Right lobe of liver (tissue), 6 donors: ENCODE data around the gene VPS13C. TPM values are rescaled to one million over a fixed set of nuclear protein-coding genes. Genes with fewer than 3 reads are reported as not detected.

ENCODE experiments used
- ATAC-seq, 4 donors: fragments of 200-7000 bp; cut with Tn5 transposase; one replicate each; pipeline ENCODE4 v1.9.1; 2020; ENCODE audit warnings: mild to moderate bottlenecking in 4 of 4, moderate library complexity in 4 of 4
- DNase-seq, 3 donors: peaks; one replicate each; pipeline ENCODE4 v3.0.0-alpha.2; 2020
- H3K27ac ChIP-seq, 3 donors: fragments of 200-600 bp; one replicate each; pipeline ENCODE4 v1.8.0; 2022
- H3K27me3 ChIP-seq, 2 donors: fragments of 200-600 bp; one replicate each; pipeline ENCODE4 v1.8.0; 2022
- H3K36me3 ChIP-seq, 4 donors: fragments of 200-600 bp; sonication (generic) in 1 of 4; one replicate each; pipeline versions ENCODE4 v1.5.1 to v1.8.0; 2017 to 2022; ENCODE audit warnings: control low read depth in 1 of 4
- H3K4me1 ChIP-seq, 4 donors: fragments of 200-600 bp; sonication (generic) in 1 of 4; one replicate each; pipeline versions ENCODE4 v1.5.1 to v1.8.0; 2017 to 2022; ENCODE audit warnings: control low read depth in 1 of 4
- H3K4me3 ChIP-seq, 3 donors: fragments of 200-600 bp; one replicate each; pipeline ENCODE4 v1.8.0; 2022
- H3K9me3 ChIP-seq, 4 donors: fragments of 200-600 bp; sonication (generic) in 1 of 4; one replicate each; pipeline versions ENCODE4 v1.5.1 to v1.8.0; 2017 to 2022; ENCODE audit warnings: control low read depth in 1 of 4
- POLR2A ChIP-seq: fragments of 450-650 bp; IDR thresholded peaks from one replicate; pipeline ENCODE4 v1.6.1; 2017; ENCODE audit warnings: antibody characterized with exemption, mild to moderate bottlenecking
- WGBS: methylation state at CpG from one replicate; pipeline ENCODE4 v1.1.6; 2018; ENCODE audit warnings: low coverage, low lambda C conversion rate; ENCODE audit not compliant: insufficient coverage; ENCODE audit errors: missing lambda C conversion rate; 5-methylcytosine and 5-hydroxymethylcytosine counted together
- intact Hi-C, 2 donors: fragments of 100-400 bp; cut with DNase I; formaldehyde crosslinking; loops; one replicate each; pipeline versions ENCODE4 v1.11.2 to v1.14.1; 2022
- total RNA-seq, 6 experiments: library from RNA; depleted of rRNA in 2 of 6; stranded (reverse); fragments of >200 nt in 2 of 6; fragmentation: NEBNext Ultra II Directional in 3 of 6; extraction: Animal tissue kit (Norgen Biotek cat#: 25700) in 3 of 6; gene quantifications; one replicate each; pipeline versions ENCODE4 v1.1.0 to v1.2.4, GENCODE V29; 2016 to 2023
- TF ChIP-seq, protein P1 (sequence below), 4 donors: fragments of 200-600 bp in 3 of 4; fragments of 450-650 bp in 1 of 4; IDR thresholded peaks; one replicate each; pipeline versions ENCODE4 v1.5.1 to v1.8.0; 2016 to 2022; ENCODE audit warnings: antibody characterized with exemption in 4 of 4, mild to moderate bottlenecking in 2 of 4
- donor health status: DM: no; HTN: yes; CAD: no.
- donor health status: DM: no; HTN: no; CAD: no.
- donor health status: DM: no; HTN: no; CAD: no.
- donor health status: DM: no; HTN: yes; CAD: no.
- donor health status: DM: no; HTN: yes; CAD: no.

Gene VPS13C
- total RNA-seq, 6 experiments from 2014 or later: 17.5 to 34.6 (median 27.3) TPM

- H3K4me1 ChIP-seq: no peaks in the 10 kb centered on the region
- H3K36me3 ChIP-seq: peaks cover 0 to 13% (median 2%) of the 10 kb centered on the region in 4 donors
- no peak overlapping the region for H3K27ac ChIP-seq
- no peaks in the 10 kb centered on the region for H3K9me3 ChIP-seq
- TF ChIP-seq, protein P1, sequence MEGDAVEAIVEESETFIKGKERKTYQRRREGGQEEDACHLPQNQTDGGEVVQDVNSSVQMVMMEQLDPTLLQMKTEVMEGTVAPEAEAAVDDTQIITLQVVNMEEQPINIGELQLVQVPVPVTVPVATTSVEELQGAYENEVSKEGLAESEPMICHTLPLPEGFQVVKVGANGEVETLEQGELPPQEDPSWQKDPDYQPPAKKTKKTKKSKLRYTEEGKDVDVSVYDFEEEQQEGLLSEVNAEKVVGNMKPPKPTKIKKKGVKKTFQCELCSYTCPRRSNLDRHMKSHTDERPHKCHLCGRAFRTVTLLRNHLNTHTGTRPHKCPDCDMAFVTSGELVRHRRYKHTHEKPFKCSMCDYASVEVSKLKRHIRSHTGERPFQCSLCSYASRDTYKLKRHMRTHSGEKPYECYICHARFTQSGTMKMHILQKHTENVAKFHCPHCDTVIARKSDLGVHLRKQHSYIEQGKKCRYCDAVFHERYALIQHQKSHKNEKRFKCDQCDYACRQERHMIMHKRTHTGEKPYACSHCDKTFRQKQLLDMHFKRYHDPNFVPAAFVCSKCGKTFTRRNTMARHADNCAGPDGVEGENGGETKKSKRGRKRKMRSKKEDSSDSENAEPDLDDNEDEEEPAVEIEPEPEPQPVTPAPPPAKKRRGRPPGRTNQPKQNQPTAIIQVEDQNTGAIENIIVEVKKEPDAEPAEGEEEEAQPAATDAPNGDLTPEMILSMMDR (IDR thresholded peaks at IDR 0.05): no peak
- H3K27me3 ChIP-seq: no peaks in the 10 kb centered on the region
- no peak overlapping the region for H3K4me3 ChIP-seq
- no peak for DNase-seq
- intact Hi-C loops: no loop called here
- 92% methylated on average over 3 of the region's 3 CpGs for WGBS
- no peak for ATAC-seq
These were observed 77.2 kb downstream of the VPS13C start for GRCh38 chr15:61983081-61983480.

DNA sequence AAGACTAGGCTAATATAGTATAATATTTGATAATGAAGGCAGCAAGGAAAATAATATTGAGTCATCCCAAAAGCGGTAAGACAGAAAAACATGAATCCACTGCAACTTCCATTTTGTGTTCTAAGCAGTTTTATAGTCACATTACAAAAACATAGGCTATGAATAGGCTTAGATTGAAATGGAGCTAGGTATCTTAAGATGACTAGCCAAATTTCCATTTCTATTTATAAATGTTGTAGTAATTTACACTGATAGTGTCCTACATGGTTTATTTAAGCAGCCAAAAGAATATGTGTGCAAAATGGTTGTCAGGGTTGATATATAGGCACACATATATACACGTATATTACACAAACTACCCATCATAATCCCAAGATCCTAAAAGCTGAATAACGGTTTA, 82.0 kb downstream of the VPS13C start:
- TF ChIP-seq POLR2A: no peak
- TF ChIP-seq, protein P1 (IDR thresholded peaks at IDR 0.05): no peak
- no peak for ATAC-seq
- DNase-seq: no peak
- no peak overlapping the region for H3K27ac ChIP-seq
- WGBS: 97% methylated on average over 3 of the region's 3 CpGs
- no peaks in the 10 kb centered on the region for H3K4me1 ChIP-seq
- no peak overlapping the region for H3K4me3 ChIP-seq
- peaks cover 0 to 11% (median 0%) of the 10 kb centered on the region in 4 donors for H3K36me3 ChIP-seq
- intact Hi-C loops: no loop called here
- no peaks in the 10 kb centered on the region for H3K9me3 ChIP-seq
- no peaks in the 10 kb centered on the region for H3K27me3 ChIP-seq

GRCh38 chr15:61974759-61975158, 85.5 kb downstream of the VPS13C start:
- ATAC-seq: no peak
- DNase-seq: no peak
- WGBS: 50% methylated on average over 1 of the region's 1 CpG
- no peak for TF ChIP-seq POLR2A
- TF ChIP-seq, protein P1 (IDR thresholded peaks at IDR 0.05): no peak
- peaks cover 0 to 21% (median 8%) of the 10 kb centered on the region in 4 donors for H3K36me3 ChIP-seq
- no peak overlapping the region for H3K27ac ChIP-seq
- H3K4me1 ChIP-seq: no peaks in the 10 kb centered on the region
- intact Hi-C loops: no loop called here
- no peaks in the 10 kb centered on the region for H3K27me3 ChIP-seq
- H3K9me3 ChIP-seq: no peaks in the 10 kb centered on the region
- H3K4me3 ChIP-seq: no peak overlapping the region

- H3K9me3 ChIP-seq: no peaks in the 10 kb centered on the region
- TF ChIP-seq, protein P1 (IDR thresholded peaks at IDR 0.05): no peak
- TF ChIP-seq POLR2A: no peak
- WGBS: 42% methylated on average over 1 of the region's 1 CpG
- no peaks in the 10 kb centered on the region for H3K27me3 ChIP-seq
- H3K27ac ChIP-seq: no peak overlapping the region
- intact Hi-C loops: no loop called here
- DNase-seq (no peak), ATAC-seq (no peak)
- peaks cover 0 to 24% (median 8%) of the 10 kb centered on the region in 4 donors for H3K36me3 ChIP-seq
- H3K4me3 ChIP-seq: no peak overlapping the region
- H3K4me1 ChIP-seq: no peaks in the 10 kb centered on the region
These were observed 86.1 kb downstream of the VPS13C start for GRCh38 chr15:61974118-61974517.

- no peaks in the 10 kb centered on the region for H3K9me3 ChIP-seq
- no peaks in the 10 kb centered on the region for H3K4me1 ChIP-seq
- H3K27me3 ChIP-seq: no peaks in the 10 kb centered on the region
- intact Hi-C loops: no loop called here
- DNase-seq (no peak), ATAC-seq (no peak)
- 80% methylated on average over 2 of the region's 2 CpGs for WGBS
- H3K27ac ChIP-seq: no peak overlapping the region
- peaks cover 0 to 23% (median under 1%) of the 10 kb centered on the region in 4 donors for H3K36me3 ChIP-seq
- no peak for TF ChIP-seq POLR2A
- TF ChIP-seq, protein P1 (IDR thresholded peaks at IDR 0.05): no peak
- no peak overlapping the region for H3K4me3 ChIP-seq
These were observed 108.3 kb downstream of the VPS13C start for GRCh38 chr15:61951949-61952348.
